Liver (tissue), 3 donors: Measurements from ENCODE around the gene RSBN1L.

Experiments used
- ATF3 ChIP-seq: IDR thresholded peaks from 2 replicates; pipeline ENCODE4 v1.6.1; 2016; ENCODE audit warnings: antibody characterized with exemption
- CTCF ChIP-seq: fragments of 150-350 bp; IDR thresholded peaks from 2 replicates; pipeline ENCODE4 v1.5.1; 2017; ENCODE audit warnings: improper control_type of control experiment, low read depth, low read length; ENCODE audit not compliant: missing input control
- MAX ChIP-seq: IDR thresholded peaks from 2 replicates; pipeline ENCODE4 v1.6.1; 2016; ENCODE audit warnings: antibody characterized with exemption
- NR2F2 ChIP-seq: IDR thresholded peaks from 2 replicates; pipeline ENCODE4 v1.6.1; 2016; ENCODE audit warnings: antibody characterized with exemption
- RAD21 ChIP-seq, 2 donors: IDR thresholded peaks; 2 replicates each; pipeline ENCODE4 v1.6.1; 2016; ENCODE audit warnings: antibody characterized with exemption in 2 of 2, mild to moderate bottlenecking in 2 of 2
- YY1 ChIP-seq: IDR thresholded peaks from 2 replicates; pipeline ENCODE4 v1.6.1; 2016; ENCODE audit warnings: antibody characterized with exemption, mild to moderate bottlenecking
- donor health status: healthy.
- donor health status: healthy.

- TF ChIP-seq RAD21 (IDR thresholded peaks at IDR 0.05) (no peak), CTCF (no peak), NR2F2 (no peak), ATF3 (no peak), YY1 (no peak), MAX (no peak)
Observed at GRCh38 chr7:77698042-77698625, 1.9 kb downstream of the RSBN1L start.
